AG09319 (cell line): ENCODE data around the gene MAST4.

Experiments
- DNase-seq: peaks from one replicate; pipeline ENCODE4 v3.0.0-alpha.2; 2010; ENCODE audit warnings: low read depth; ENCODE audit errors: extremely low read depth
- CTCF ChIP-seq: IDR thresholded peaks from 2 replicates; pipeline ENCODE4 v1.5.1; 2011; ENCODE audit warnings: low read depth, mild to moderate bottlenecking, inconsistent platforms, low read length, moderate library complexity

Gene MAST4

GRCh38 chr5:66788556-66788955 is 192.4 kb downstream of the MAST4 start:
- no peak for DNase-seq
- TF ChIP-seq CTCF = no peak

GRCh38 chr5:66789434-66789833 is 193.2 kb downstream of the MAST4 start:
- no peak for TF ChIP-seq CTCF
- DNase-seq = no peak

GRCh38 chr5:66793049-66793448 is 196.9 kb downstream of the MAST4 start:
- TF ChIP-seq CTCF = no peak
- no peak for DNase-seq

GRCh38 chr5:66795682-66796081 is 199.5 kb downstream of the MAST4 start:
- TF ChIP-seq CTCF = no peak
- no peak for DNase-seq

- DNase-seq = no peak
Measured at GRCh38 chr5:66796305-66797292, 200.4 kb downstream of the MAST4 start.

GRCh38 chr5:66802941-66803340 is 206.7 kb downstream of the MAST4 start:
- TF ChIP-seq CTCF = no peak

More at GRCh38 chr5:66796305-66797292, 200.4 kb downstream of the MAST4 start:
- peak; percentile 27 for TF ChIP-seq CTCF

More at GRCh38 chr5:66802941-66803340, 206.7 kb downstream of the MAST4 start:
- DNase-seq = no peak
